Body of pancreas (tissue), 4 donors: Measurements from ENCODE around the gene BAZ2B. TPM values are rescaled to one million over a fixed set of nuclear protein-coding genes. Genes with fewer than 3 reads are reported as not detected.

Experiments used
- ATAC-seq: fragments of 150-250 bp; one replicate; pipeline ENCODE4 v1.9.1; 2016
- DNase-seq, 4 donors: peaks; one replicate each; pipeline ENCODE4 v3.0.0-alpha.2; 2019
- H3K27ac ChIP-seq, 4 donors: fragments of 200-600 bp; sonication (generic); 1 replicate in 3 of 4; 2 replicates in 1 of 4; pipeline versions ENCODE4 v1.5.1 to v1.6.1; 2016 to 2019; ENCODE audit warnings: mild to moderate bottlenecking in 1 of 4, mixed read lengths in 1 of 4, moderate library complexity in 1 of 4
- H3K27me3 ChIP-seq, 2 donors: fragments of 200-600 bp; sonication (generic); one replicate each; pipeline ENCODE4 v1.6.0; 2016; ENCODE audit warnings: mild to moderate bottlenecking in 1 of 2
- H3K36me3 ChIP-seq, 2 donors: fragments of 200-600 bp; sonication (generic); replicated peaks in 1 of 2; 2 replicates each; pipeline ENCODE4 v1.5.1; 2016; ENCODE audit warnings: low read depth in 2 of 2; ENCODE audit not compliant: insufficient read depth in 1 of 2
- H3K4me1 ChIP-seq: fragments of 200-600 bp; sonication (generic); one replicate; pipeline ENCODE4 v1.6.0; 2016
- H3K4me3 ChIP-seq, 2 donors: fragments of 200-600 bp; sonication (generic); 1 replicate in 1 of 2; 2 replicates in 1 of 2; pipeline ENCODE4 v1.5.1; 2016 to 2019
- H3K9me3 ChIP-seq, 3 donors: fragments of 200-600 bp; sonication (generic); 1 replicate in 2 of 3; 2 replicates in 1 of 3; pipeline ENCODE4 v1.5.1; 2016
- POLR2A ChIP-seq, 3 donors: fragments of 450-650 bp; IDR thresholded peaks; one replicate each; pipeline ENCODE4 v1.6.1; 2016; ENCODE audit warnings: antibody characterized with exemption in 3 of 3, mild to moderate bottlenecking in 2 of 3
- WGBS, 2 donors: methylation state at CpG; one replicate each; pipeline ENCODE4 v1.1.5; 2017; 5-methylcytosine and 5-hydroxymethylcytosine counted together
- intact Hi-C: fragments of 100-400 bp; cut with DNase I; formaldehyde crosslinking; loops from one replicate; pipeline ENCODE4 v1.15.1; 2023
- total RNA-seq, 2 donors: library from RNA; depleted of rRNA; stranded (reverse); fragments of >200 nt; gene quantifications; one replicate each; pipeline ENCODE4 v1.1.0, GENCODE V29; 2016
- TF ChIP-seq, protein P1 (sequence below), 7 experiments: fragments of 450-650 bp in 4 of 7; fragments of 200-600 bp in 3 of 7; sonication (generic) in 3 of 7; IDR thresholded peaks; one replicate each; pipeline ENCODE4 v1.5.1; 2016 to 2019; ENCODE audit warnings: antibody characterized with exemption in 7 of 7

The BAZ2B gene
- total RNA-seq, 2 donors from 2014 or later, result 62.5 to 104 TPM

DNA sequence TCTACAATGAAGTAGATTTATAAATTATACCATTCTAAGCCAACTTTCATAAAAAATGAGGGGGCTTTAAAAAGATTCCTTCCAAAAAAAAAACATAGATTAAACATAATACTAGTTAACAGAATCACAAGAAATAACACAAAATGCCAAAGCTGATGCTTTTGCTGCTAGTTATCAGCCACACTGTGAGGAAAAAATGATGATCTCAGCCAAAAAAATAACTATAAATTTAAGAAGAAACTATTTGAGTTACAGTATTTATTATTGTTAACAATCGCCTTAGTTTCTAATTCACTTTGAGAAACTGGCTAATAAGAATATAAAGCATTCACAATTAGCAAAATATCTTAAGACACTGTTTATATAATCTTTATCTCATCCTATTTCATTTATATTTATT lies 27.1 kb downstream of the BAZ2B start:
- no peaks in the 10 kb centered on the region for H3K27me3 ChIP-seq
- no peaks in the 10 kb centered on the region for H3K9me3 ChIP-seq
- no peak for DNase-seq
- 91 to 96% methylated on average over 1 of the region's 1 CpG for WGBS, 2 donors
- no peak overlapping the region for H3K27ac ChIP-seq
- ATAC-seq, result no peak
- intact Hi-C loops, result no loop called here
- peaks cover 4% of the 10 kb centered on the region for H3K4me1 ChIP-seq
- no peaks in the 10 kb centered on the region for H3K36me3 ChIP-seq
- TF ChIP-seq, protein P1, sequence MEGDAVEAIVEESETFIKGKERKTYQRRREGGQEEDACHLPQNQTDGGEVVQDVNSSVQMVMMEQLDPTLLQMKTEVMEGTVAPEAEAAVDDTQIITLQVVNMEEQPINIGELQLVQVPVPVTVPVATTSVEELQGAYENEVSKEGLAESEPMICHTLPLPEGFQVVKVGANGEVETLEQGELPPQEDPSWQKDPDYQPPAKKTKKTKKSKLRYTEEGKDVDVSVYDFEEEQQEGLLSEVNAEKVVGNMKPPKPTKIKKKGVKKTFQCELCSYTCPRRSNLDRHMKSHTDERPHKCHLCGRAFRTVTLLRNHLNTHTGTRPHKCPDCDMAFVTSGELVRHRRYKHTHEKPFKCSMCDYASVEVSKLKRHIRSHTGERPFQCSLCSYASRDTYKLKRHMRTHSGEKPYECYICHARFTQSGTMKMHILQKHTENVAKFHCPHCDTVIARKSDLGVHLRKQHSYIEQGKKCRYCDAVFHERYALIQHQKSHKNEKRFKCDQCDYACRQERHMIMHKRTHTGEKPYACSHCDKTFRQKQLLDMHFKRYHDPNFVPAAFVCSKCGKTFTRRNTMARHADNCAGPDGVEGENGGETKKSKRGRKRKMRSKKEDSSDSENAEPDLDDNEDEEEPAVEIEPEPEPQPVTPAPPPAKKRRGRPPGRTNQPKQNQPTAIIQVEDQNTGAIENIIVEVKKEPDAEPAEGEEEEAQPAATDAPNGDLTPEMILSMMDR (IDR thresholded peaks at IDR 0.05), result no peak
- no peak for TF ChIP-seq POLR2A (IDR thresholded peaks at IDR 0.05)
- no peak overlapping the region for H3K4me3 ChIP-seq

DNA sequence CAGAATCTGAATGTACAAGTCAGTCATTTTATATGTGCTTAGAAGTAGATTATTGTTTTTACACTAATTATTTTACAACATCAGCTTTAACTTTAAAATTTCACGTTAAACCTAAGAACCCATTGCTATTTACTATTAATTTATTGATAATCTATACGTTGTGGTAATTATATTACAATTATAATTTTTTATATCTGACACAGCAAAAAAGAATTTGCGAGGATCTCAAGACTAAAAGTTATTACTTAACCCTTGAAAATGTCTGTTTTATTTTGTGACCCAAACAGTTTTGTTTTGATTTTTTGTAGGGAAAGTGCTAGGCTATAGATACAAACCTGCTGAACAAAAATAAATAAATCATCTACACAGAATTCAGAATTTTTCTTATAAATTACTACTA lies 30.3 kb downstream of the BAZ2B start:
- Histone ChIP-seq H3K9me3 (no peaks in the 10 kb centered on the region), H3K4me1 (peaks cover 4% of the 10 kb centered on the region), H3K27me3 (no peaks in the 10 kb centered on the region), H3K4me3 (no peak overlapping the region), H3K36me3 (no peaks in the 10 kb centered on the region), H3K27ac (no peak overlapping the region)
- 36 to 46% methylated on average over 3 of the region's 3 CpGs for WGBS, 2 donors
- DNase-seq (no peak), ATAC-seq (no peak)
- TF ChIP-seq, protein P1 (IDR thresholded peaks at IDR 0.05), result no peak
- intact Hi-C loops, result no loop called here

DNA sequence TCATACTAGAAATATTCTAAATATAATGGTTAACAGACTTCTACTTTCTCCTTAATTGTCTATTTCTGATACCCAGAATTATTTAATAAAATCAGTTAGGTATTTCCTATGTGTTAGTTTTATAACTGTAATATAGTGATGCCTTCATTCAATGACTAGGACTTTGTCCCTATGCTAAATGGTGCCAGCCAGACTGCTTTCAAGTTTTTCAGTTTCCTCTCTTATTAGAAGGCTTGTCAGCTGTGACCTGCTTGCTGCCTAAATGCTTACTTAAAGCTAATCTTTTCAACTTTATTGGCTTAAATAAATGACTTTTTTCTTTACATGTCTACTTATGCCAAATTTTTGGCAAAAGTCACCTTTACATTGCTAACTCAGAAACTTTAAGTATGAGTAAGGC lies 30.7 kb downstream of the BAZ2B start:
- Histone ChIP-seq H3K27me3 (no peaks in the 10 kb centered on the region), H3K4me3 (no peak overlapping the region), H3K9me3 (no peaks in the 10 kb centered on the region), H3K4me1 (peaks cover 4% of the 10 kb centered on the region), H3K27ac (no peak overlapping the region), H3K36me3 (no peaks in the 10 kb centered on the region)
- intact Hi-C loops, result no loop called here
- no peak for TF ChIP-seq POLR2A (IDR thresholded peaks at IDR 0.05)
- TF ChIP-seq, protein P1 (IDR thresholded peaks at IDR 0.05), result no peak
- DNase-seq, result peak in 1 of 4 donors; percentile 16
- no peak for ATAC-seq

DNA sequence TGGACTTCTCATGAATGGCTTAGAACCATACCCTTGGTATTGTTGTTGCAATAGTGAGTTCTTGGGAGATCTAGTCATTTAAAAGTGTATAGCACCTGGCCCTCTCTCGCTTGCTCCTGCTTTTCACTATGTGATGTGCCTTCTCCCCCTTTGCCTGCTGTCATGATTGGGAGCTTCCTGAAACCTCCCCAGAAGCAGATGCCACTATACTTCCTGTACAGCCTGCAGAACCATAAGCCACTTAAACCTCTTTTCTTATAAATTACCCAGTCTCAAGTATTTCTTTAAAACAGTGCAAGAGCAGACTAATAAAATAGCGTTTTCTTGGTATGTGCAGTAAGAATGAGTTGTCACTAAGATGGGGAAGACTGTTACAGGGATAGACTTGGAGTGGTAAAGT lies 31.6 kb downstream of the BAZ2B start:
- Histone ChIP-seq H3K27me3 (no peaks in the 10 kb centered on the region), H3K4me3 (no peak overlapping the region), H3K27ac (no peak overlapping the region), H3K9me3 (no peaks in the 10 kb centered on the region), H3K4me1 (peaks cover 4% of the 10 kb centered on the region), H3K36me3 (no peaks in the 10 kb centered on the region)
- 87 to 91% methylated on average over 2 of the region's 2 CpGs for WGBS, 2 donors
- DNase-seq (no peak), ATAC-seq (no peak)
- intact Hi-C loops, result no loop called here
- TF ChIP-seq, protein P1 (IDR thresholded peaks at IDR 0.05), result no peak
- TF ChIP-seq POLR2A (IDR thresholded peaks at IDR 0.05), result no peak

DNA sequence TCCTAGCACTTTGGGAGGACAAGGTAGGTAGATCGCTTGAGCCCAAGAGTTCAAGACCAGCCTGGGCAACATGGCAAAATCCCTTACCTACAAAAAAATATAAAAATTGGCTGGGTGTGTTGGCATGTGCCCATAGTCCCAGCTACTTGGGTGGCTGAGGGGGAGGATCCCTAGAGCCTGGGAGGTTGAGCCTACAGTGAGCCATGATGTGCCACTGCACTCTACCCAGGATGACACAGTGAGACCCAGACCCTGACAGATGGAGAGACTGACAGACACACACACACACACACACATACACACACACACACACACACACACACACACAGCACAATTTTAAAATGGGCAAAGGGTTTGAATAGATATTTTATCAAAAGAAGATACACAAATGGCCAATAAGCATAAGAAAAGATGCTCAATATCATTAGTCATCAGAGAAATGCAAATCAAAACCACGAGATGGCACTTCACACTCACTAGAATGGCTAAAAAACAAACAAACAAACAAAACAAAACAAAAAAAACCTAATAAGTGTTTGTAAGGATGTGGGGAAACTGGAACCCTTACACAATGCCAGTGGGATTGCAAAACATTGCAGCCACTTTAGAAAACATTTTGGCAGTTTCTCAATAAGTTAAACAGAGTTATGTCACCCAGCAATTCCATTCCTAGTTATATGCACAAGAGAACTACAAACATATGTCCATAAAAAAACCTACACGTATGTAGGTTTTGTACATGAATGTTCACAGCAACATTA lies 42.3 kb downstream of the BAZ2B start:
- TF ChIP-seq, protein P1 (IDR thresholded peaks at IDR 0.05), result no peak
- no peak for TF ChIP-seq POLR2A (IDR thresholded peaks at IDR 0.05)
- Histone ChIP-seq H3K4me3 (no peak overlapping the region), H3K27me3 (no peaks in the 10 kb centered on the region), H3K4me1 (peaks cover 4% of the 10 kb centered on the region), H3K9me3 (no peaks in the 10 kb centered on the region), H3K36me3 (no peaks in the 10 kb centered on the region), H3K27ac (no peak overlapping the region)
- ATAC-seq, result no peak
- intact Hi-C loops, result no loop called here
- WGBS, 2 donors, result 61 to 73% methylated on average over 3 of the region's 3 CpGs
- peak in 1 of 4 donors; percentile 10 for DNase-seq
